Femur (tissue), 1 donor: ENCODE results near the gene POLR2L.

ENCODE experiments used
- DNase-seq: peaks from one replicate; pipeline ENCODE4 v3.0.0-alpha.2; 2017

POLR2L gene

GRCh38 chr11:842370-843002 lies at the start of gene POLR2L, which contains the start of gene TSPAN4:
Gene POLR2L (minus strand): TSS chr11:842529. CDS start chr11:842508, 21 bp downstream.
Gene TSPAN4 (plus strand): TSS chr11:842852. CDS start chr11:850305, 7,453 bp downstream.
- DNase-seq: peak; percentile 92

GRCh38 chr11:890794-891540 lies 48.6 kb upstream of the POLR2L start:
- no peak for DNase-seq

- no peak for DNase-seq
Measured at GRCh38 chr11:889687-890475, 47.6 kb upstream of the POLR2L start.

- DNase-seq: no peak
Measured at GRCh38 chr11:889257-889656, 46.9 kb upstream of the POLR2L start.

GRCh38 chr11:888310-889212 lies 46.2 kb upstream of the POLR2L start:
- DNase-seq: no peak

- no peak for DNase-seq
Measured at GRCh38 chr11:887589-887988, 45.3 kb upstream of the POLR2L start.

GRCh38 chr11:886568-886967 lies 44.2 kb upstream of the POLR2L start:
- no peak for DNase-seq

- no peak for DNase-seq
Measured at GRCh38 chr11:884578-885070, 42.3 kb upstream of the POLR2L start.

- no peak for DNase-seq
Measured at GRCh38 chr11:883527-883926, 41.2 kb upstream of the POLR2L start.

GRCh38 chr11:882596-882995 lies 40.3 kb upstream of the POLR2L start:
- DNase-seq: no peak

GRCh38 chr11:880447-880846 lies 38.1 kb upstream of the POLR2L start:
- no peak for DNase-seq

GRCh38 chr11:877565-877964 lies 35.2 kb upstream of the POLR2L start:
- no peak for DNase-seq

GRCh38 chr11:876545-876944 lies 34.2 kb upstream of the POLR2L start:
- peak; percentile 71 for DNase-seq

- no peak for DNase-seq
Measured at GRCh38 chr11:875769-876301, 33.5 kb upstream of the POLR2L start.

- DNase-seq: no peak
Measured at GRCh38 chr11:875203-875602, 32.9 kb upstream of the POLR2L start.

- DNase-seq: no peak
Measured at GRCh38 chr11:873706-874105, 31.4 kb upstream of the POLR2L start.

- DNase-seq: no peak
Measured at GRCh38 chr11:872799-873198, 30.5 kb upstream of the POLR2L start.

GRCh38 chr11:871472-871871 lies 29.1 kb upstream of the POLR2L start:
- DNase-seq: no peak

GRCh38 chr11:870418-870817 lies 28.1 kb upstream of the POLR2L start:
- no peak for DNase-seq

- DNase-seq: no peak
Measured at GRCh38 chr11:870127-870413, 27.7 kb upstream of the POLR2L start.

GRCh38 chr11:869399-870126 lies 27.2 kb upstream of the POLR2L start:
- DNase-seq: no peak

- no peak for DNase-seq
Measured at GRCh38 chr11:868802-869201, 26.5 kb upstream of the POLR2L start.
